OCI-LY1 (cell line): ENCODE measurements around the gene SEC62.

ENCODE experiments used
- EZH2 ChIP-seq: fragments of 200-600 bp; sonication (generic), shearing (Covaris generic); IDR thresholded peaks from 2 replicates; pipeline ENCODE4 v1.8.0; 2017; ENCODE audit warnings: borderline replicate concordance, mixed run types, mild to moderate bottlenecking, antibody characterized with exemption, low read length, moderate library complexity, mixed read lengths
- TF ChIP-seq, protein P1 (sequence below): fragments of 200-600 bp; sonication (generic), shearing (Covaris generic); IDR thresholded peaks from 2 replicates; pipeline ENCODE4 v1.5.1; 2017; ENCODE audit warnings: mild to moderate bottlenecking, antibody characterized with exemption, low read length, moderate library complexity, mixed read lengths

DNA sequence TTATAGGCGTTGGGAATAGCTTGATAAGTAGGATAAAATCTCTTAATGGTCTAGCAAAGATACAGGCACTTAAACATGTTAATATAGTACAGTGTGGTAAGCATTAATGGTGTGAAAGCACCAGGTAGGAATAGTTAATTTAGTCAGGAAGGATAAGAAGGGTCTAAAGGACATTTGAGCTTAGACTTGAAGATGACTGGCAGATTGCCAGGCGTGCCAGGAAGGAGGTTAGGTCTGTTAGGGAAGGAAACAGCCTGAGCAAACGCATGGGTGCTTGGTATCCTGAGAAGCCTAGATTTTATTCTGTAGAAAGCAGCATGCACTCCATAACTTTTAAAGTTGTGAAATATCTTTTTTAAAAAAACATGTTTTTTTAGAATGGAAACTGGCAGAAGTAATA is 17.7 kb downstream of the SEC62 start:
- TF ChIP-seq, protein P1, sequence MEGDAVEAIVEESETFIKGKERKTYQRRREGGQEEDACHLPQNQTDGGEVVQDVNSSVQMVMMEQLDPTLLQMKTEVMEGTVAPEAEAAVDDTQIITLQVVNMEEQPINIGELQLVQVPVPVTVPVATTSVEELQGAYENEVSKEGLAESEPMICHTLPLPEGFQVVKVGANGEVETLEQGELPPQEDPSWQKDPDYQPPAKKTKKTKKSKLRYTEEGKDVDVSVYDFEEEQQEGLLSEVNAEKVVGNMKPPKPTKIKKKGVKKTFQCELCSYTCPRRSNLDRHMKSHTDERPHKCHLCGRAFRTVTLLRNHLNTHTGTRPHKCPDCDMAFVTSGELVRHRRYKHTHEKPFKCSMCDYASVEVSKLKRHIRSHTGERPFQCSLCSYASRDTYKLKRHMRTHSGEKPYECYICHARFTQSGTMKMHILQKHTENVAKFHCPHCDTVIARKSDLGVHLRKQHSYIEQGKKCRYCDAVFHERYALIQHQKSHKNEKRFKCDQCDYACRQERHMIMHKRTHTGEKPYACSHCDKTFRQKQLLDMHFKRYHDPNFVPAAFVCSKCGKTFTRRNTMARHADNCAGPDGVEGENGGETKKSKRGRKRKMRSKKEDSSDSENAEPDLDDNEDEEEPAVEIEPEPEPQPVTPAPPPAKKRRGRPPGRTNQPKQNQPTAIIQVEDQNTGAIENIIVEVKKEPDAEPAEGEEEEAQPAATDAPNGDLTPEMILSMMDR, result no peak
- no peak for TF ChIP-seq EZH2
